Medulla oblongata (tissue), 1 donor: ENCODE results near the gene PARVA.
"Not testable (repeated sequence)": the region's sequence is repeated elsewhere in the genome, so short reads cannot be mapped to it uniquely, and the experiment has no call there.

Experiments used
- DNase-seq: peaks from one replicate; pipeline ENCODE4 v3.0.0-alpha.2; 2015; ENCODE audit errors: extremely low spot score

PARVA gene, protein sequence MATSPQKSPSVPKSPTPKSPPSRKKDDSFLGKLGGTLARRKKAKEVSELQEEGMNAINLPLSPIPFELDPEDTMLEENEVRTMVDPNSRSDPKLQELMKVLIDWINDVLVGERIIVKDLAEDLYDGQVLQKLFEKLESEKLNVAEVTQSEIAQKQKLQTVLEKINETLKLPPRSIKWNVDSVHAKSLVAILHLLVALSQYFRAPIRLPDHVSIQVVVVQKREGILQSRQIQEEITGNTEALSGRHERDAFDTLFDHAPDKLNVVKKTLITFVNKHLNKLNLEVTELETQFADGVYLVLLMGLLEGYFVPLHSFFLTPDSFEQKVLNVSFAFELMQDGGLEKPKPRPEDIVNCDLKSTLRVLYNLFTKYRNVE

DNA sequence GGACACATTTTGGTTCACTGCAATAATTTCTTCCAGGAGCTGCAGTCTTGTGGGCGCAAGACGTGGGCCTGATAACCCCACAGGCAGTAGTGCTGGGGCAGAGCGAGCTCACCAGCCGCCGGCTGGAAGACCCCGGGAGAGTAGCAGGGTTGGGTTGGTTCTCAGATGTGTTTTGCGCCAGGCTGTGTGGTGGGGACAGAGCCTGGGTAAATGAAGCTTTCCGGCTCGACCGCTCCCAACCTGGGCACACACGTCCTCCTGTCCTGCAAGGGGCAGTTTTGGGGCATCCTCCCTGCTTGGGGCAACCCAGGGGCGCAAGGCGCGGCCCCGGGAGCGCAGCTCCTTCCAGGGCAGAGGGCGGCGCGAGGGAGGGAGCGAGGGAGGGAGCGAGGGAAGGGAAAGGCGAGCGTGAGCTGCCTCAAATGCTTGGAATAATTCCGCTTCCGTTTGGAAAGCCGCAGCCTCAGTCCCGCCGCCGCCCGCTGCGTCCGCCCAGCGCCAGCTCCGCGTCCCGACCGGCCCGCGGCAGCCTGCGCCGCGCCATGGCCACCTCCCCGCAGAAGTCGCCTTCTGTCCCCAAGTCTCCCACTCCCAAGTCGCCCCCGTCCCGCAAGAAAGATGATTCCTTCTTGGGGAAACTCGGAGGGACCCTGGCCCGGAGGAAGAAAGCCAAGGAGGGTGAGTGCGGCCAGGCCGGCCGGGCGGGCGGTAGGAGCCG, at the start of gene PARVA:
Gene PARVA, plus strand, starts transcription at position 466 of the 718 bp plus-strand sequence. Its CDS starts 77 bp downstream, at position 543.
- no peak for DNase-seq

DNA sequence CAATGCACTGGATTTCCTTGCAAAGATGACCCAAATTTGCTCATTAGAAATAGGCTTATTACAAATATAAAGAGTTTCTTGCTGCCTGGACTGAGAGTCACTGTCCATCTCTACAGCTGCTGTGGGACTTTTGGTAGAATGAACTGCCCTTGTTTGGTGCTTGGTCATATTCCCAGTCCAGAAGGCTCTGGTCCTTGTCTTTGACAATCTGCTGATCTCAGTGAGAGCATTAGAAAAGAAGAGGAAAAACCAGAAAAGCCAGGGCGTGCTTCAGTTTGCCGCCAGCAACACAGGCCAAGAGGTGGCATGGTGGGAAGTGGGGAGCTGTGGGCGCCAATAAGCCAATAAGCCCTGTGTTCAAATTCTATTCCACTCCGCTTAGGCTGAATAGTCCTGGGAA, 48.2 kb upstream of the PARVA start:
- DNase-seq = peak; percentile 84

DNA sequence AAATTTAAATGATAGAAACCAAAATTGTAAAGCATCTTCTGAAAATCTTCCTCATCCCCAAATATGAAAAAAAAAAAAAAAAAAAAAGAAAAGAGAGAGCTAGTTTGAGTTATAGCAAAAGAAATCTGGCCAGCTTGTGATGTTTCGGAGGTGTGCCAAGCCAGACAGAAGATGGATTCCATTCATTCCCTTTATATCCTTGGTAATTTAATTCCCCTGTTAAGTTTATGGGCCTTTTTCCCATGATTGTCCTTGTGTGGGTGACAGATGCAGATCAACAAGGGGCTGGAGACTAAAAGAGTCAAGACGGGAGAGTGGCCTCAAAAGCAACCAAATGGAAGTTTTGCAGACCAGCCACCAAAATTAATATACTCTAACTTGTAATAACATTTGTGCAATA, 47.6 kb upstream of the PARVA start:
- DNase-seq = peak; percentile 18

DNA sequence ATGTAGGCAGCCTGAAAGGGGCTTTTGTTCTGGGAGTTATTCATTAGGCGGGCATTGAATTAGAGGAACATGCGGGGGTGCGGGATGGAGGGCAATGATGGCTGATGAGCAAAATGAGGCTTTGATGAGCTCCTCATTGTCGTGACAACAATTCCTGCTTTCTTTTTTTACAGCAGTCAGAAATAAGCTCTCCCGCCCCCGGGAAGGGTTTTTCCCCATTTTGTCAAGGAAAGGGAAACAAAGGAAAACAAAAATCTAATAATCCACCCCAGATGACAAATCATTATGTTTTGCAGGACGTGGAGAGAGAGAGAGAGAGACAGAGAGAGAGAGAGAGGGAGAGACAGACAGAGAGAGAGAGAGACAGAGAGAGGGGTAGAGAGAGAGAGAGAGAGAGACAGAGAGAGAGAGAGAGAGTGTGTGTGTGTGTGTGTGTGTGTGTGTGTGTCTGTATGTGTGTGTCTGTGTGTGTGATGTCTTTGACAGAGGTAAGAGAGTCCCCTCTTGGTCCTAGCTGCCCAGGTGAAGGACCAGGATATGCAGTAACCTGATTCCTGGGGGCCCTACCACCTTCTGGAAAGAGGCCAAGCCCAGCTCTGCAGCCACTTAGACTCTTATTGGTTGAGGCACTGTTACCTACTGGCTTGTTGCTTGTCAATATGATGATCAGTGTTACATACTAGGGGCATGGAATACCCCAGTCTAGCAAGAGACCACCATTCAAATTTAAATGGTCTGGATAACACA, 46.7 kb upstream of the PARVA start:
- peak; percentile 91 for DNase-seq

DNA sequence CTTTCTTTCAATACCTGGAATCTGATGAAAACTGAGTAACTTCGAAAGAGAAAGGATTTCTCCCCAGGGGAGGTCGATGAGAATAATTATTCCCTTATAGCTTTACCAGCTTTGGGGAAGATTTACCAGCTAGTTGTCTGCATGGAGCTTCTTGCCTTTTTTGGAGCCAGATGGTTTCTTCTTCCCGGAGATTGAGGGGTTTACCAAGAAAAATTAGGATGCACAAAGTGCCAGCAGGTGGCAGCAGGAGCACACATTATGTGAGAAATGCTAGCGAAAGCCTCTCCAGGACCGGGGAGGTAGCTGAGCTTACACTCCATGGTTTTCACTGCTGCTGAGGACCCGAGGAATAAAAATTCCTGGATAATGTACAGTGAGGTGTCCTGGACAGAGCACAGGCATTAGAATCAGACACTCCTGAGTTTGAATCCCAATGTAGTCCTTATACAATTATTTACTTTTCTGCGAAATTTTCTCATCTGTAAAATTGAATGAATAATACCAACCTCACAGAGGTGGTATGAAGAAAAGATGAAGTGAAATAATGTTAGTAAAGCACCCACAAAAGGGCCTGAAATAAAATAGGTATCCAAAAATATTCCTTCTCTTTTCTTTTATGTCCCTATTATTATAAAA, 46.0 kb upstream of the PARVA start:
- DNase-seq = peak; percentile 95

DNA sequence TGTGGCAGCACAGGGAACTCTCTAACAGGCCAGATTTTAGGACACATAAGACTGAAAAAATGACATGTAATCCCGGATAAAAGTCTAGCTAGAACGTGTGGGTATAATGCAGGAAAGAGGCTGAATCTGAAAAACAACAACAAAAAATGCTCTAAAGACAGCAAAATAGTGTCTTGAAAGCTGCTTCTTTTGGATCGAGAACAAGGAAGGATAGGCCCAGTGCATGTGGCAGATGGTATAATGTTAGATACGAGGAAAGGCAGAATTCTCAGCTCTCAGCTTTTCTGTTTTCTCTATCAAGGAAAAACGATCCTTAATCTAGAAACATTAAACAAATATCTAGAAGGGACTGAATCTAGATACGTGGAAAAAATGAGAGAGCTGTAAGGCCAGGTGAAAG, 33.8 kb upstream of the PARVA start:
- no peak for DNase-seq

DNA sequence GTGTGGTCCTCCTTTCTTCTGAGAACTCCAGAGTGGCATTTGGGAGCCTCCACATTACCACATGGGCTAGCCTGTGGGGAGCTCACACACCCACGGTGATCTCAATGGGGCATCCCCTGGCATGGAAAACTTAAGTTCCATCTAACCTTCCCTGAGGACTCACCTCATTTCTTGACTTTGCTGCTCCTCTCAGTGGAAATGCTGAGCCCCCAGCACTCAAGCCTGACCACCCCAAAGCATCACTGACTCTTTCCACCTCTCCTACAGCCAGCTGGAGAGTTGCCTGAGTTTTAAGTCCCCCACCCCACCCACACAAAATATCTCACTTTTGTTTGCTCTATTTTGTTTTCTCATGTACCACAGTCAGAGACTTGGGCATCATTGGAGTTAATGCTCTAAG, 23.8 kb upstream of the PARVA start:
- DNase-seq = no peak

DNA sequence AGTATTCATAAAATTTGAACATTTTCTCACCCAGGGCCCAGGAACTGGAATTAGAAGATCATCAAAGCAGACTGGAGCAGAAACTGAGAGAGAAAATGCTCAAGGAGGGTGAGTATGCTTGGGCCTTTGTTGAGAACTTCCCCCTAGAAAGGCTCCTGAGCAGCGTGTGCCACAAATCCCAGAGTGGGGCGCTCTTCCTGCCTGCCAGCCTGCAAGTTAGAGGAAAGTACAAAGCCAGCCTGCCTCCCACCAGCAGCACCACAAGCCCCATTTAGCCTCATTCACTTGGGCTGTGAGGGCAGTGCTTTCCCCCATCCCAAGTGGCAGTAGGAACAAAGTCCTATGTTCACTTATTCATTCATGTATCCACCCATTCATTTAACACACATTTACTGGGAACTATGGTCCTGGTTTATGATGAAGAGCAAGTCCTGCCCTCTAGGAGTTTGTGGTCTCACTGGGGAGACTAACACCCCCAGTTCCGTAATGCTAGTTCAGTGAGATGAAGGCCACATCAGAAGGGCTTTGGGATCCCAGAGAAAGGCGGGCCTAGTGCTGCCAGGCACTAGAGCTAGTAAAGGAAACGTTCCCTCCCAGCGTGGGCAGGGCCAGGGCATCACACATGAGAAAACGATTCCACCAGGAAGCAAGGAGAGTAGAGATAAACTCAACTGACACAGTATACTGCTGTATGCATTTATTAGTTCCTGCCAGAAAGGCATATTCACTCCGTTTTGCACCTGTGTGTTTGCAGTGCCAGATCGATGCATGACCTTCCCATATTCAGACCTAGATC, 22.4 kb upstream of the PARVA start:
- DNase-seq = no peak

DNA sequence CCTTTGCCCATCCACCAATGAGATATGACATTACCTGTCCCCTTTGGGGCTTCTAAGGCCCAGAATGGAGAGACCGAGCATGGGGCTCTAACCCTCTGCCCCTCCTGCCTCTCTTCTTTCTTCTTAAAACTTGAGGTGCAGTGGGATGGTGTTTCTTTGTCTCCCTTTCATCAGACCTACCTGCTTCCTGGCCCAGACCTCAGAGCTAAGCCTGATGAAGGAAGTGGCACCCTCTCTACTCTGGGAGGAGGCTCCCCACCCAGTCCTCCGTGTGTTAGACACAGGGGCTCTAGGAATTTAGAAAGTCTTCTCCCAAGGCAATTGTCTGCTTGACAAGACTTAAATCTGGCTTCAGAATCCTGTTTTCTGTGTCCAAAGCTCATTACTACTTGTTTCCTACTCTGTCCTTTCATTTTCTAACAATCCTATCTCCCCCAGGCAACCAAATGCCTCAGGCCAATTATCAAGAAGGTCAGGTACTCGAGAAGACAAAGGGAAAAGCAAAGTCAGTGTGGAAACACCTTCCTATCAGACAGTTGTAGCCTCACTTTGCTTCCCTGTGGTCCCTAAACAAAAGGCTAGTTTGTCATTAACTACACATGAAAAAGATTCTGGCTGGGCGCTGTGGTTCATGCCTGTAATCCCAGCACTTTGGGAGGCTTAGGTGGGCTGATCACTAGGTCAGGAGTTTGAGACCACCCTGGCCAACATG, 20.3 kb upstream of the PARVA start:
- no peak for DNase-seq

DNA sequence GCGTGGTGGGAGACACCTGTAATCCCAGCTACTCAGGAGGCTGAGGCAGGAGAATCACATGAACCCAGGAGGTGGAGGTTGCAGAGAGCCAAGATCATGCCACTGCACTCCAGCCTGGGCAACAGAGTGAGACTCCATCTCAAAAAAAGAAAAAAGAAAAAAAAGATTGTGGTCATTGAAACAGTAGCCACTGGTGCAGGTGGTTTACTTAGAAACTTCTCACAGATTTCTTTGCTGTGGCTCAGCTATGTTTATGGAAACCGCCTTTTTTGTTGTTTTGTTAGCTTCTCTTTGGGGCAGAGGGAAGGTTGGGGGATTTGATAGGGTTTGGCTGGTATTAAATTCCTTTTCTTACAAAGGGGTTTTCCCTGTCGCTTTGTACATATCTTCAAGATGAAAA, 19.7 kb upstream of the PARVA start:
- DNase-seq = not testable (repeated sequence)

DNA sequence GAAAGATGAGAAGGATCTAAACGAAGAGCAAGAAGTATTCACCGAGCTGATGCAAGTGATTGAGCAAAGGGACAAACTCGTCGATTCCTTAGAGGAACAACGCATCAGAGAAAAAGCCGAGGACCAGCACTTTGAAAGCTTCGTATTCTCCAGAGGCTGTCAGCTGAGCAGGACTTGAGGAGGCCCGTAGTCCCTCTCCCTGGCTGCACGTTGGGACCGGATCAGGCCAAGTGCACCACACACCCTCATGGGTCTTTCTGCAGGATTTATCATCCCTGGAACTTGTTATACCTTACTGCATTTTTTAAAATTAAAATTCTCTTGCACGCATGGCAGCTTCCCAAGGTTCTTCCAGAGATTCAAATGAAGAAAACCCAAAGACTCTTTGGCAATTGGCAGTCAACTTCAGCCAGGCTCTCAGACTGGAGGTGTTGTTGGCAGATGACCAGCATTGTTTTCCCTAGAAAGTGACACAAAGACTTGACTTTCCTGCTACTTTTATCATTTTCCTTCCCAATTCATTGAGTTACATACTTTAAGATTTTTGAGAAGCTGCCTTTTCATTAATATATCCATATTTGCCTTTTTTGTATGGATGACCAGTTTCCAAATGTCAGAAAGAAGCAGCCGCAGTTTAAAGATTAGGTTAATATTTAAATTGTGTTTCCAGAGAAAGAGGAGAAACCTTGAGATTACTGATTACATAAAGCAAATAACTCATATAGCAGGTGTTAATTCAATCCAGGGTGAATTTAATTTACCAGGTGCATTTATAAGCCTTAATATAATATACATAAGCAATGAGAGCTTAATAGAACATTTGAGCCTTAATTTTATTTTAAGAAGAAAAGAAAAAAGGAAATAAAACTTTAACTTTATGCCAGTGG, 18.8 kb upstream of the PARVA start:
- no peak for DNase-seq

DNA sequence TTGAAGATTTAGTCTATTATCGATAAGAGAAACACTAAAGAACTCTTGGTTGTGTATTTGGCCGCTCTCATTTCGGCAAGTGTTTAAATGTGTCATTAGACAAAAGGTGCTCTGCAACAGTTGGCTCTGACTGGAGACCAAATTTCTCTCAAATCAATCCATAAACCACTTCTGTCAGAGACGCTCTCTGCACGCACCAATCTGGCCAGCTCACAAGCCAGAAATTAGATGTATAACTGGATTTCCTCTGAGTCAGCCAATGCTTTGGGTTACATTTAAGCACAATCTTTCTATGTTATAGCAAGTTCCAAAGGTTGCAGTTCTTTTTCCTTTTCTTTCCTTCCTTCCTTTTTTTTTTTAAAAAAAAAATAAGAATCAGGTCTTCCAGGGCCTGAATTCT, 17.6 kb upstream of the PARVA start:
- DNase-seq = no peak

DNA sequence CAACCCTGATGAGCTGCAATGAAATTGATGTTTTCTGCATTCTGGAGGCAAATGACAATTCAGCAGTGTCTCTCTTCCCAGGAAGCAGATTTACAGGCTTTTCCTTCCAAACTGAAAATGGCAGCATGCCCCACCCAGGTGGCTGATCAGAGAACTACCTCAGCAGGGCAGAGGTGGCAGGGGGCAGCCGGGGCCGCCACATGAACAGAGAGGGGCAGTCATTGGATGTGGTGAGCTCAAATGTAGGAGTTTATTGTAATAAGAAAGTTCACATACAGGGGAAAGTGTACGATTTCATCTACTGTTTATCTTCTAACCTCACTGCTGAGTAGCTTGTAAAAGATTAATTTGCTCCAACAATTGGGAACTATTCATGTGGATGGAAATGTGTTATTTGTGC, 15.7 kb upstream of the PARVA start:
- no peak for DNase-seq

DNA sequence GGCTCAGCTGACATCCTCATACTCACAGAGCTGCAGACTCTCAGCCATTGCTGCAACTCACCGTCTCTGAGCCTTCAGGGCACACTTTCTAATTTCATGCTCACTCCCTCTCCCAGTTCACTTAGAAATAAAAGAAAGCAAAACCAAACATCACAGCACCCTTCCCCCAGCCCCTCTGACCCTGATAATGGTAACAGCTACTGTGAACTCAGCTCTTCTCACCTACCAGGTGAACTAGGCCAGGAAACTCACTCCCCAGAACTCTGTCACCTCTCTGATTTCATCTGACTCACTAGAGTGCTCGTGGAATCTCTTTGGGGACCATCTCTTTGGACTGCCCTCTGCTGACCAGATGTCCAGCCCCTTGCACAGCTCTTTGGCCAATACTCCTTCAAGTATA, 14.5 kb upstream of the PARVA start:
- DNase-seq = no peak

DNA sequence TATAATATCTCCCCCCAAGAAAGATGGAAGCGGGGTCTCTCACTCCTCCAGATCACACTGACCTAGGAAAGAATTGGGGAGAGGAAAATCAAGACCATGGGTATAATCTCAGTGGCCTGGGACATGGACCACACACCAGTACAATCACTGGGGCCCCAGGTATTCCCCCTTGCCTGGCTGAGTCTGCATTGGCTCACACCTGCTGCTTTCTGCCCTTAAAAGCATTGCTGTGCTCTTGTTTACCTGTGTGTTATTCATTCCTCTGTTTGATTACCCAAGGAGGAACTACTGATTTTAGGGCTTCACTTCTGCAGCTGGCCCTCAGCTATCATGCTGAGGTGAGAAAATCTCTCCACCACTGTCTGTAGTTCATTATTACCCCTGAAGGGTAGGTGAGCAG, 14.0 kb upstream of the PARVA start:
- no peak for DNase-seq

DNA sequence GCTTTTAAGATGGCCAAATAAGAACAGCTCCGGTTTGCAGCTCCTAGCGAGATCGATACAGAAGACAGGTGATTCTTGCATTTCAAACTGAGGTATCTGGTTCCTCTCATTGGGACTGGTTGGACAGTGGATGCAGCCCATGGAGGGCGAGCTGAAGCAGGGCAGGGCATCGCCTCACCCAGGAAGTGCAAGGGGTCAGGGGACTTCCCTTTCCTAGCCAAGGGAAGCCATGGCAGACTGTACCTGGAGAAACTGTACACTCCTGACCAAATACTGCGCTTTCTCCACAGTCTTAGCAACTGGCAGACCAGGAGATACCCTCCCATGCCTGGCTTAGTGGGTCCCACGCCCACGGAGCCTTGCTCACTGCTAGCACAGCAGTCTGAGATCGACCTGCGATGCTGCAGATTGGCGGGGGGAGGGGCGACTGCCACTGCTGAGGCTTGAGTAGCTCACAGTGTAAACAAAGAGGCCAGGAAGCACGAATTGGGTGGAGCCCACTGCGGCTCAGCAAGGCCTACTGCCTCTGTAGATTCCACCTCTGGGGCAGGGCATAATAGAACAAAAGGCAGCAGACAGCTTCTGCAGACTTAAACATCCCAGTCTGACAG, 11.3 kb upstream of the PARVA start:
- not testable (repeated sequence) for DNase-seq

DNA sequence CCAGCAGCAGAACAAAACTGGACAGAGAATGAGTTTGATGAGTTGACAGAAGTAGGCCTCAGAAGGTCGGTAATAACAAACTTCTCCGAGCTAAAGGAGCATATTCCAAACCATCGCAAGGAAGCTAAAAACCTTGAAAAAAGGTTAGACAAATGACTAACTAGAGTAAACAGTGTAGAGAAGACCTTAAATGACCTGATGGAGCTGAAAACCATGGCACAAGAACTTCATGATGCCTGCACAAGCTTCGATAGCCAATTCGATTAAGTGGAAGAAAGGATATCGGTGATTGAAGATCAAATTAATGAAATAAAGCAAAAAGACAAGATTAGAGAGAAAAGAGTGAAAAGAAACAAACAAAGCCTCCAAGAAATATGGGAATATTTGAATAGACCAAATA, 10.3 kb upstream of the PARVA start:
- not testable (repeated sequence) for DNase-seq

DNA sequence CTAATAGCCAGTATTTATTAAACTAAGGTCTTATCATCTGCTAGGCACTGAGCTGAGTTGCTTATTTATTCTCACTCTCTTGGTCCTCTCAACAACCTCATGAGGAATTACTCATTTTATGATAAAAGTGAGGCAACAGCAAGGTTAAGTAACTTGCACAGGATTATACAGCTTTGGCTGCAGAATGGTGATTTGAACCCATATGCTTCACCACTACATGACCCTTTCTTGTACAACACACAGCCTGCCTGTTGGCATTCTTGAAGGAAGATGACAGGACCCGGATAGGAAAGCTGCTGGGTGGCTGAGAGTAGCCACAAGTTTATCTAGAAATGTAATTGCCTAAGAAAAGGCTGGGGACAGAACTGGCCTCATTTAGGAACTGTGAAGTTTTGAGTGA, 5.3 kb upstream of the PARVA start:
- DNase-seq = no peak

DNA sequence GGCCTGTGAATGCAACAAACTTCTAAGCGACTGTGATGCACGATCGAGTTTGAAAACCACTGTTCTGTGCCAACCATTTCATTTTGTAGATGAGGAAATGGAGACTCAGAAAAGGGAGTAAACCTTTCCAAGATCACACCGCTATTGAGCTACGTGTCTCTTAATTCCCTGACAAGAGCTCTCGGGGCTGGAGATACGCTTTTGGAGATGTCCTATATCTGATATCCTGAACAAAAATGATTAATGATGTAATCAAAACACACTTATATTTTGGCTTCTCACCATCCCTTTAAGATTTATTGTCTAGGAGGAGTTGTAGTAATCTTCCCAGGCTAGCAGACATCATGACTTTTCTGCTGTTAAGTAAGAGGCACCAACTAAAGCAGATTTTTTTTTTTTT, 1.7 kb upstream of the PARVA start:
- DNase-seq = no peak
